Stimulated activated CD8-positive, alpha-beta memory T cell treated with anti-CD3 and anti-CD28 coated beads, Interleukin-7, amount 100 ng/mL, for 4 hours (primary cell): ENCODE measurements around the gene DIAPH1.

Experiments
- DNase-seq, 2 donors: peaks; one replicate each; pipeline ENCODE4 v3.0.0-alpha.2; 2020; ENCODE audit warnings: low read depth in 2 of 2

DIAPH1 gene

DNA sequence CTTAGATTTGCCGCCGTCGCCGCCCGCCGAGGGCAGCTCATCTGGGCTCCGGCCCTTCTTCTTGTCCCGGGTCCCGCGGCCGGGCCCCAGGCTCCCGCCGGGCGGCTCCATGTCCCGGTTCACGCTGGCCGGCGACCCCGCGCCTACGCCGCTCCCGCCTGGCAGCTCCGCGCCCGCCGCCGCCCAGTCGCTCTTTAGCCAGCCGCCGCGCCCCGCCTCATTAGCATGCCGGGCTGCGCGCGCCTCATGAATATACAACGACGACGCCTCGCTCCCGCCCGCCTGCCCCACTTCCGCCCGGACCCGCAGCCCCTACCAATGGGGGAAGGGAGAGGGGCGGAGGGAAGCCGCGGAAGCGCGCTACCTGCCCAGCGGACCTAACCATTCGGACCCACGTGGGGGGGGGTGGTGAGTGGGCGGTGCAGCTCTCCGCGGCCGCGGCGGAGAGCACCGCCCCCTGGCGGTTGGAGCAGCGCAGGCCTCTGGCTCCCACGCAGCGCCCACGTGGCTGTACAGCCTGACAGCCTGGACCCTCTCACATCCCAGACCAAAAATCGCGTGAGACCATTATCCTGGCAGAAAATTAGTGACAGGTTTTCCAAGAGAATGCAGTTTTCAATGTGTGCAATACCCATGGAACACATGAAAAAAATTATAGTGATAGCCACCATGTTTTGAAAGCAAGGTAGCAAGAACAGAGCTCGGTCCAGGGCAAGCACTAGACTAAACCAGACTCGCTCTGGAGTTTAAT is at the start of gene DIAPH1:
Gene DIAPH1 (minus strand): TSS at position 197 of the 751 bp plus-strand sequence. CDS start 86 bp downstream, at position 111.
- peak; percentile 96 to 99 for DNase-seq

DNA sequence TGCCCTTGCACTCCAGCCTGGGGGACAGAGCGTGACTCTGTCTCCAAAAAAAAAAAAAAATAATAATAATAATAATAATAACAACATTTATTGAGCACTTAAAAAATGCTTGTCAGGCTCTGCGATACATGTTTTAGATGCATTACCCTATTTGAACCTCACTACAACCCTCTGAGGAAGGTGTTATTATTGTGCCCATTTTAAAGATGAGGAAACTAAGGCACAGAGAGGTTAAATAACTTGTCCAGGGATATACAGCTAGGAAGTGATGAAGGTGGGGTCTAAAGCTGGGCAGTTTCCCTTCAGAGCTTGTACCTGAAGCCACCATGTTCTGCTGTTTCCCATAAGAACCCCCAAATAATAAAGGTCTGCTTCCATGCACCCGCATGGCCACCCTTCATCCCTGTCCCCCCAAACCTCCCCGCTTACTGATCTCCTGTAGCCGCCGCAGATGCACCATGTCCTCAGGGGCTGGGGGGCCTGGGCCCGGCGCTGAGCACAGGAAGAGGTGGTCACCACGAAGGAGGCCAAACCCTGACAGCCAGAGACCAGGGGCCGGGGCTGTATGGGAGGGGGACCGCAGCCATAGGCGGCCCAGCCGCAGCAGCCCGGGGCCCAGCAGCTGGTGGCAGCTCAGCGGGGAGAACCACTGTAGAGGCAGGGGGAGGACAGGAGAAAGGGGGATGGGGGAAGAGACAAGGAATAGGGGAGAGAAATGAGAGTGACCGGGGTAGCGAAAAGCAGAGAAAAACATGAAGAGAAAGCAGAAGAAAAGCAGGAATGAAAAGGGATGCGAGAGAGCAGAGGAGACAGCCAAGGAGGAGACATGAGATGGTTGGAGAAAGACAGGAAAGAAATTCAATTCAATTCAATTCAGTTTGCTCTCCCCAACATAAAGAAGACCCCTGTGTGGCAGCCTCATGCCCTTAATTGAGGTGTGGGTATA is 47.5 kb upstream of the DIAPH1 start:
- DNase-seq, result no peak

DNA sequence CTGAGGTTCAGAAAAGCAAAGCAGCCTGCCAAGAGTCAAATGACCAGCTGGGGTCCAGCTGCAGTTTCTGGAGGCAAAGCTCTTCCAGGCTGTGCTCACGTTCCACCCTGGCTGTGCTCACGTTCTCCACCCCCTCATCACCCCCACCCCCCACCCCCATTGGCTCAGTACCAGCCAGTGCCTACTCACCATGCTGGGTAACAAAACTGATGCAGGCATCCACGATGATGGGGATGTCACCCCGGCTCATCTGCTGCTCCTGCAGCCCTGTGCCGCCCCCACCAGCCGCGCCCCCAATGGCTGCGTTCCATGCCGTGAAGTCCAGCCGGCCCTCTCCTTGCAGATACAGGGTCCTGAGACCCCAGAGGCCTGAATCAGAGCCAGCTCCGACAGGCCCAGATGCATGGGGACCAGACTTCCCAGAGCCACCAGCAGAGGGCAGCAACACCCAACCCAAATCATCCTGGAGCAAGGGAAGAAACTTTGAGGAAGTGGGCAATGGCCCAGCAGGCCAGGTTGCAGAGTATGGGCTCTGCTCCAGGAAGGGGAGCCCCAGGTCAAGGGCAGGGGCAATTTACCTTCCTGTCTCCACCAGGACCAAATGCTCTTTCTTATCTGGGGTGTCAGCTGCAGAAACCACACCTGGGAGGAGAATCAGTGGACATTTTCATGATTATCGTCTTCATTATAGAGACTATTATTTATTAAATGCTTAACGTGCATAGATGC is 46.1 kb upstream of the DIAPH1 start:
- DNase-seq, result peak; percentile 45 to 51

DNA sequence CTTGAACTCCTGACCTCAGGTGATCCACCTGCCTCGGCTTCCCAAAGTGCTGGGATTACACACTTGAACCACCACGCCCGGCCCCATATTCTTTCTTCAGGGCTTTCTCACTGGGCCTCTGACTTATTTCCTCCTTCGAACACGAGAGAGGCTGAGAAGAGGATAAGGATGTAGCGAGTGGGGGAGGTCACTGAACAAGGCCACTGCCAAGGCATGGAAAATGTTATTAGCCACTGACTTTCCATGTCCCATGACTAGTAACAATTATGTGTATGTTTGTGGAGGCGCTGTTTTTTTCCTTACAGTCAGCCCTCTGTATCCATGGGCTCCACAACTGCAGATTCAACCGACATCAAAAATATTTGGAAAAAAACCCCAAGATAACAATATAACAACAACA is 44.7 kb upstream of the DIAPH1 start:
- no peak for DNase-seq

DNA sequence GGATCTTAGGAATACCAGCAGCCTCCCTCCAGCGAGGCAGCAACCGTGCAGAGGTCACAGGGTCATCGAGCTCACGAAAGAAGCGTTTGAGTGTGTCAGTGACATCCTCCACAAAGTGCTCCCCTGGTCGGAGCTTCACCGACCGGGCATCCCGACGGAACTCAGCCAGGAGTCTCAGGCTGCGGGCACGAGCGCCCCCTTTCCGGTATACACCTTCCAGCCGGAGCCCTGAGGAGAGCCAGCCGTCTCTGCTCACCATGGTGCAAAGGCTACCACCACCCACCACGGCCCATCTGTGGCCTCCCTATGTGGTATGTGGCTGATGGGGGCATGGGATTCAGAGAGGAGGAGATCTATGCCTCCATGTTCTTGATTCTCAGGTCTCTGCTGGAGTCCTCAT is 43.2 kb upstream of the DIAPH1 start:
- no peak for DNase-seq

DNA sequence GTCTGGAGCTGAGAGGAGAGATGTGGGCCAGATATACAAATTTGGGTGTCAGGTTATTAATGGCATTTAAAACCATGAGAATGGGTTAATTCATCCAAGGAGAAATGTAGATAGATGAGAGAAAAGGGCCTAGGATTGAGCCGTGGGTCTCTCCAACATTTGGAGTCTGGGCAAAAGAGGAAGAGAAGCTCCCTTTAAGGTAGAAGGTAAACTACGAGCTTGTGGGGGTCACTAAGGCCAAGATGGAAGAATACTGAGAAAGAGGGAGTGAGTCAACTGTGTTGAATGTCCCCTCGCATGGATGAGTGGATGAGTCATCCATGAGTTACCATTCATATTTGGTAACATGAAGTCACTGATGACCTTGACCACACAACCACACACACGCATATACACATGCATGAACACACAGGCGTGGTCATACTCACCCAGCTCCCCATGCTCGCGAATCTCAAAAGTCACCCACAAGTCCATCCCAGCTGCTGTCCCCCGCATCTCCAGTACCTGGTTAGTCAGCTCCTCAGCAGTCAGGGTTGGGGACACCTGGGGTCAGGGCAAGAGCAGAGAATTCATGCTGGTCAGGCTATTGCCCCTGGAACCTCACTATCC is 39.2 kb upstream of the DIAPH1 start:
- no peak for DNase-seq

DNA sequence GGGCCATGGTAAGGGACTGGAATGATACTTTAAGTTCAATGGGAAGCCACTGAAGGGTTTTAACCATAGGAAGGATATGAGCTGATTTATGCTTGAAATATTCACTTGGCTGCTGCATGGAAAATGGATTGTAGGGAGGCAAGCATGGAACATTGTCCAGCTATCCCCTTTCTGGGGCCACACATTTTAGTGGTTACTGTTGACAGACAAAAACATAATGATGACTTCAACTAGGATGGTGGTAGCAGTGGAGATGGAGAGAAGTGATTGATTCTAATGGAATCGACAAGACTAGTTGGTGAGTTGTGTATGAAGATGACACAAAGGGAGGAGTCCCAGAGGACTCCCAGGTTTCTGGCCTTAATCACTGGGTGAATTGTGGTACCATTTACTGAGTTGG is 38.6 kb upstream of the DIAPH1 start:
- DNase-seq, result no peak

DNA sequence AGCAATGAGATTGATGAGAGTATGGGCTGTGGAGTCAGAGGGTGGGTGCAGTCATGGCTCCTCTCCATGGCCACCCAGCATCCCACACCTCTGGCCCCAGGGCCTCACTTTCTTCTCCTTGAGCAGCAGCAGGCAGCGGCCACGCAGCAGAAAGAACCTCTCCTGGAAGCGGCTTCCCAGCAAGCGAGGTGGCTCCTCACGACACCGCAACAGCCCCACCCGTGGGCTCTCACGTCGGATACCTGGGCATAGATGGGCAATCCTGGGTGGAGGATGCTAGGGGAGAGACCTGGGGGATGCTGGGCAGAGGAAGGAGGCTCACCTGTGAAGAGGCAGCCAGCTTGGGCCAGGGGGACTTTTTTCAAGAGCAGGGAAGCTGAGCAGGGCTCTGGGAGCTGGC is 37.6 kb upstream of the DIAPH1 start:
- no peak for DNase-seq

DNA sequence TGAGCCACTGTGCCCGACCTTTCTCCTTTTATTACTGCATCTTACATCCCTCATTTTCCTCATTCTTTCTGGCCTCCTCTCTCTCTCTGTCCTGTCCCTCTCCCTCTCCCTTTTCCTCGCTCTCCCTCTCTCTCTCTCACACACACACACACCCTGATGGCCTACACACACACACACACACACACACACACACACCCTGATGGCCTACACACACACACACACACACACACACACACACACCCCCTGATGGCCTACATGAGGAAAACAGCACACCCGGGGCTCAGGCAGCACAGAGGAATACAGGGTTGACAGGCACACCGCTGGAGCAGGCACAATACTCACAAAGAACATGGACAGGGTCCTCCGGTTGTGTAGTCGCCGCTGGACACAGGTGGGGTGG is 36.2 kb upstream of the DIAPH1 start:
- no peak for DNase-seq

DNA sequence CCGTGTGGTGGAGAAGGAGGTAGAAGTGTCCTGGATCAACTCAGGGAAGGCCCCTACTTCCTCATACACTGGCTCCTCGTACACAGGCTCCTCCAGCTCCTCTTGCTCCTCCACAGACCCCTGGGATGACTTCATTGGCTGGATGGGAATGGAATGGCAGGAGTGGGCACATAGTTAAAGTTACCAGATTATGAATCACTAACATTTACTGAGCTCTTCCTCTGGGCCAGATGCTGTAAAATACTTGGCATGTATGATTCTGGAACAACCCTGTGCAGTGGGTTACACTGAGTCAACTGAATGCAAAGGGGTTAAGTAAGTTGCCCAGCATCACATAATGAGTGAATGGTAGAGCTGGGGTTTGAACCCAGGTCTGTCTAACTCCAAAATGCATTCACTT is 35.5 kb upstream of the DIAPH1 start:
- no peak for DNase-seq

DNA sequence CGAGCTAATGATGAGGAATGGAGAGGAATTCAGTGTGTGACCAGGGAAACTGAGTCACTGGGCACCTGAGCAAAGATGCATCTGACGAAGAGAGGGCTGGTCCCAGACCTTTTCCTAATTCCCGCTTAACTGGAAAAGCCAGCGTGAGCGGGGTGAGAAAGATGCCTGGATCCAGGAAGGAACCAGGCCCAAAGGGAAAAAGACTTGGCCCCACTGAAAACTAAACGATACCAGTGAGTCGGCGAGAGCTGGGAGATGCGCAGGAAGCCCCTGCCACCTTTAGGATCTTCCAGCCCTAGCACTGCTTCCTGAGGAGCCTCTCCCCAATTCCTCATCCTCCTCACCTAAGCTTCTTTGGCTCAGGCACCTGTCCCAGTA is 32.9 kb upstream of the DIAPH1 start:
- no peak for DNase-seq

DNA sequence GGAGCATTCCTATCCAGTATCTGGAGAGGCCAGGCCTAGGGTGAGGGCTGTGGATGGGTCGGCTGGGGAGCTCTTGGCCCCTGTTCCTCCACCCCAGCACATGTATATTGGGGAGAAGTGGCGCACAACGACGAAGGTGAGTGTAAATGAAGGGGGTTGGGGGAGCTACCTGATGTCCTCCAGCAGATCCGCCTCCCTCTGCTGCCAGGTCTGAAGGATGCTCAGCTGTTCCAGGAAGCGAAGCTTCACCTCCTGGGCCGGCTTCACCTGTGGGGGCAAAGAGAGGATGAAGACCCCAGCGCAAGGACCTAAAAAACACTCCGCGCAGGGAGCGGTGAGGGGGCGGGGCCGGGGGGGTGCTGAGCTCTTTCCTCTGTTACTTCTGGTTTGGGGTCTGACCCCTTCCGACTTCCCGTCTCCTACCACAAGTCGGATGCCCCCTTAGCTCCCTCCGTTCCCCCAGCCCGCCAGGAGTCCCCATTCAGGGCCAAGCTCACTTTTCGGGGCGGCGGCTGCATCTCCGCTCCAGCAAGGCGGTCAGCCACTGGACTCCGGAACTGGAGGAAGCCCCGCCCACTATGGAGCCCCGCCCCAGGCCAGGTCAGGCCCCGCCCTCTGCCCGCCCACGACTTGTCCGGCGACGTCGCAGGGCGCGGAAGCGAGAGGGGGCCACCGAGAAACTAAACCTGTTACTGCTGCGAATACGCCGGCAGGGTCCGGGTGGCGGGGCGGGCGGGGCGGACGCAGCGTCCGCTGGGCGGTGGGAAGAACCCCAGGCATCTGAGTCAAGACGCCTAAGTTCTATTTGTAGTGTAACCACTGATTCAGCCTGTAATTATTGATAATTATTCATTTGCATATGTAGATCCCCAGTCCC is 32.3 kb upstream of the DIAPH1 start, which contains the start of gene FCHSD1:
Gene FCHSD1 (minus strand): TSS at position 568 of the 877 bp plus-strand sequence. CDS start 50 bp downstream, at position 518.
- peak; percentile 66 to 71 for DNase-seq

DNA sequence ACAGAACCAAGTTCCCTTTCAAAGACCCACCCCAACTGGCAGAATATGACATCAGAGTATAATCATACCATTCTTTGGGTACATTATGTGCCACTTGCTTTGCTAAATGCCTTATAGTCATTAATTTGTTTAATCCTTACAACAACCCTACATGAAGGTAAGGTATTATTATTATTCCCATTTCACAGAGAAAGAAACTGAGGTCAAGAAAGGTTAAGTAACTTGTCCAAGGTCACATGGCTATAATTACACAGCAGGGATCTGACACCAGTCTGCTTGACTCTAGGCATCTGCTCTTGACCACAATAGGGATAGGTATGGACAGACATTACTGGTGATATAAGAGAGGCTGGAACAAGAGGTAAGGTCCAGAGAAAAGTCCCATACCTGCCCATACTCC is 31.2 kb upstream of the DIAPH1 start:
- DNase-seq, result no peak

DNA sequence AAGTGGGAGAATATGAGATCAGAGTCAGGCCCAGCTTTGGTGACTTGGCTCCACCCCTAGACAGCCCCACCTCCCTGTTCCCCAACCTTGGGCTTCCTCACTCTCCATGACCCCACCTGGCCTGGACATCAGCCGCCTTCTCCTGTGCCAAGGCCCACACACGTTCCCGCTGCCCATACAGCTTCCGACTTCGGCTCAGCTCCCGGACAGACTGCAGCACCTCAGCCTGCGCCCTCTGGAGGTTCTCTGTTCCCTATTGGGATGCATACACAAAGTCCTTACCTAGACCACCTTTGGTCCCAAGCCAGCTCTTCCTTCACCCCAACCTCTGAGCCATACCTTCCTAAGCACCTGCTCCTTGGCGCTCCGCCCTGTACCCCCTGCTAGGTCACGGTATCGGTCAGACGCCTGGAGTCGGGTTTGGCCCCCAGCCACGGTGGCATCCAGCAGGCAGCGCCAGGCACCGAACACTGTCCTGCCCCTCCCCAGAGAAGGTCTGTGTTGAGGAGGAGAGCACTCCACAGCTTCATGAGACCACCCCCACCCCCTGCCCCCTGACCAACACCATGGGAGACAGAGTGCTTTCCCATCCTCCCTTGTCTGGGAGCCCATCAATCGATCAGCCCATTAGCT is 30.4 kb upstream of the DIAPH1 start:
- DNase-seq, result no peak

DNA sequence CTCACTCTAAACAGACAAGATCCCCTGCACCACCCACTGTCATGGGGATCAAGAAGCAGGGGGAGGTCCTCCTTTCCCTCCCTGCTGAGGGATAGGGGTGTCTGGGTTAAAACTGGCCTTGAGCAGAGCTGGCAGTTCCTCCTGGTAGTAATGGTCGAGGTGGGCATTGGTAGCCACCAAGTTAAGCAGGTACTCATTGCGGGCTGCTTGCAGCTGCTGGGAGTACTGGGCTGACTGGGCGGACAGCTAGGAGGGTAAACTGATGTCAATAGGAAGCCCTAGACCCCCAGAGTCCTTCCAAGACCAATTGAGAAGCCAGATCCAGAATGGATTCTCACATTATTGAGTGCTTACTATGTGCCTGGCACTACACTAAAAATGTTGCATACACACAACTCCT is 29.1 kb upstream of the DIAPH1 start:
- no peak for DNase-seq

DNA sequence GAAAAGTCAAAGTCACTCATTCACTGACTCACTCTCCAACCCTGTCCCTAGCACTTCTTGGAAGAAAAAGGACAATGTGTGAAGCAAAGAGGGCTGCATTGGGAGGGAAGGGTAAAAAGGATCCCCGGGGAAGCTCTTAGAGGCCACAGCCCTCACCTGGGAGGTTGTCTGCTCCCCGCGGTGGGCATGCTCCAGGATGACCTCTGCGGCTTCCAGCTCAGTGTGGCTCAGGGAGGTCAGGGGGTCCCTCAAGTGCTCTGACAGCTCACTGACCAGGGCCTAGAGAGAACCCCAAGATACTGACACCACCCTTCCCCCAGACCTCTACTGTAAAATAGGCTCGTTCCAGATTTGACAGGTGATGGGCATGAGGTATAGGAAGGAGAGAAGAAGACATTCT is 28.4 kb upstream of the DIAPH1 start:
- no peak for DNase-seq

DNA sequence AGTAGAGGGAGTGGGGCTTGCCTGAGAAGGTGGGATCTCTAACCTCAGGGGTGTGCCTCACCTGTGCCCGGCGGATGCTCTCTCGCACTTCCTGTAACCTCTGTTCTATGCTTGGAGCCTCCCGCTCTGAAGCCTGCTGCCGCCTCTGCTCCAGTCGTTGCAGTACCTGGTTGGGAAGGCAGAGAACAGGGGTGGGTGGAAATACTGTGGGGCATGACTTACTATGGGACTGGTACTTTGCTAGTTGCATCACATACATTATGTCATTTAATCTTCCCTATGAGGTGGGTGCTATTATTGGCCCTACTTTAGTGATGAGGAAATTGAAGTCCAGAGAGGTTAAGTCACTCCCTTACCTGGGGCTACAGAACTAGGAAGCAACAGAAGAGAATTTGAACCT is 27.2 kb upstream of the DIAPH1 start:
- DNase-seq, result no peak

DNA sequence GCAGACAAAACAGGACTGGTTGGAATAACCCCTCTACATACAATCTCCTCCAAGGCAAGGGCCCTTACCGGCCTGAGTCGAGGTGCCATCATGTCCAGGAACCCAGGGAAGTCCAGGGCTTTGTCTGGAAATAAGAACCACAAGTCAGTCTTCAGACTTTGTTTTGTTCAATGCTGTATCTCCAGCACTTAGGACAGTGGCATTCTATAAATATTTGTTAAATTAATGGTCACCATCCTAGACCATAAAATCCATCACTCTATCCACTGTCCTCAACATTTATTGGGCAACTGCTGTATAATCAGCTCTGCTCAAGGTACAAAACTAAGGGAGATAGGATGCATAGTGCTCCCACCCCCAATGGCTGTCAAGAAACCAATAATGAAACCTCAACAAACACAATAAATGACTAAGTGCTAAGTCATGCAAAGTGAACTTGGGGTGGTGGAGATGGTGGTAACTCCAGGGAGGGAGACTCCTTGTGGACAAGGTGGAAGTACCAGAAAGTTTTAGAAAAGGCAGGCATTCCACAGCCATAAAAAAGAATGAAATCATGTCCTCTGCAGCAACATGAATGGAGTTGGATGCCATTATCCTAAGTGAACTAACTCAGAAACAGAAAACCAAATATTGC is 23.0 kb upstream of the DIAPH1 start:
- DNase-seq, result no peak

DNA sequence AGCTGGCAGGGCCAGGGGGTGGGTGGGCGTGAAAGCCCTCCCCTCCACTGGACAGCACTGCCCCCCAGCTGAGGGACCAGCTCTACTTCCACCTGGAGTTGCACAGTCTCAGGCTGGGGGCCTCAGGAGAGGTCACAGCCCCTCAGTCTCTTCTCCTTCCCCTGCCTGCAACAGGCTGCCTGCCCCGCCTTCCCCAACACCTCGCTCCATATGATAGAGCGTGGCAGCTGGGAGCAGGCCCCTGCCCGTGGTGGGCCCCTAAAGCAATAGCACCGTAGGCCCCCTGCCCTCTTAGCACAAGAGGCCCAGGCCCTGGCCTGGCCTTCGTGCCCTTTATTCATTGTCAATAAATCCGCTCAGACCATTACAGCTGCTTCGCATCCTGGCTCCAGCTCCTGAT is 21.9 kb upstream of the DIAPH1 start:
- DNase-seq, result no peak

DNA sequence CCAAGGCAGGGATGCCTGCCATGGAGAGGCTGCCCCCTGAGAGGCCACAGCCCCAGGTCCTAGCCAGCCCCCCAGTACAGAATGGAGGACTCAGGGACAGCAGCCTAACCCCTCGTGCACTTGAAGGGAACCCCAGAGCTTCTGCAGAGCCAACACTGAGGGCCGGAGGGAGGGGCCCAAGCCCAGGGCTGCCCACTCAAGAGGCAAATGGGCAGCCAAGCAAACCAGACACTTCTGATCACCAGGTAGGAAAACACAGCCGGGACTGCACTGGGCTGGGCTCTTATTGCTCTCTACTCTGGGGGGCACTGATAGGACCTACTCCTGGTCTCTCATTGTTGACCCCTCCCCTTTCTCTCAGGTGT is 21.2 kb upstream of the DIAPH1 start:
- no peak for DNase-seq
